Endothelial cell of umbilical vein (primary cell): ENCODE results near the gene TUBB1. TPM values are rescaled to one million over a fixed set of nuclear protein-coding genes. Genes with fewer than 3 reads are reported as not detected.

Experiments used
- BruUV-seq: library from RNA; stranded (reverse); fragments of 400-500 nt; replicated peaks from 2 replicates; lab custom pipeline; 2021; lab: Mats Ljungman, UMichigan
- CTCF ChIA-PET: fragments of 300-600, 350-600 bp; sonication (Branson Sonifier 250); formaldehyde crosslinking; loops from one replicate; lab custom pipeline; 2021; ENCODE audit warnings: antibody characterized with exemption, inconsistent platforms; lab: Charles Lee
- POLR2A ChIA-PET: fragments of 300-600, 350-600 bp; sonication (Branson Sonifier 250); formaldehyde crosslinking; loops from one replicate; lab custom pipeline; 2021; ENCODE audit warnings: antibody characterized with exemption, inconsistent platforms; lab: Charles Lee
- DNase-seq: peaks from one replicate; pipeline ENCODE4 v3.0.0-alpha.2; 2011; ENCODE audit warnings: low read depth, low spot score
- FAIRE-seq: peaks from 2 replicates; lab custom pipeline; 2011; peaks lifted over from hg19 to GRCh38; lab: Jason Lieb, UNC
- H2AFZ ChIP-seq: 2 replicates; pipeline ENCODE4 v1.6.0; 2012; ENCODE audit warnings: low read depth, low read length, control low read depth, inconsistent platforms
- H3K27ac ChIP-seq: 2 replicates; pipeline ENCODE4 v1.5.1; 2011; ENCODE audit warnings: low read depth, mild to moderate bottlenecking, control low read depth, low read length, moderate library complexity; ENCODE audit not compliant: insufficient read depth
- H3K27me3 ChIP-seq, 2 experiments: 2 replicates each; pipeline versions ENCODE4 v1.6.0 to v1.6.1; 2011; ENCODE audit warnings: low read length in 2 of 2, mixed read lengths in 1 of 2; ENCODE audit not compliant: control insufficient read depth in 2 of 2, insufficient read depth in 2 of 2
- H3K36me3 ChIP-seq, 2 experiments: 2 replicates in 1 of 2; 3 replicates in 1 of 2; pipeline ENCODE4 v1.5.1; 2011; ENCODE audit warnings: low read length in 2 of 2, mild to moderate bottlenecking in 1 of 2, moderate library complexity in 1 of 2; ENCODE audit not compliant: control insufficient read depth in 2 of 2, insufficient read depth in 2 of 2; ENCODE audit errors: extremely low read depth in 1 of 2
- H3K4me1 ChIP-seq: 3 replicates; pipeline ENCODE4 v1.5.1; 2011; ENCODE audit warnings: mild to moderate bottlenecking, low read length; ENCODE audit not compliant: control insufficient read depth, insufficient read depth; ENCODE audit errors: extremely low read depth
- H3K4me2 ChIP-seq: 2 replicates; pipeline ENCODE4 v1.6.1; 2011; ENCODE audit warnings: low read length, control low read depth, mixed read lengths; ENCODE audit not compliant: insufficient read depth
- H3K4me3 ChIP-seq, 3 experiments: fragments of 200-600 bp in 1 of 3; sonication (generic), shearing (Covaris generic) in 1 of 3; replicated peaks in 1 of 3; 2 replicates each; pipeline ENCODE4 v1.5.1; 2011 to 2016; ENCODE audit warnings: control low read depth in 3 of 3, low read length in 3 of 3, mild to moderate bottlenecking in 2 of 3, inconsistent platforms in 1 of 3, low read depth in 1 of 3, moderate library complexity in 1 of 3; ENCODE audit not compliant: insufficient read depth in 1 of 3
- H3K79me2 ChIP-seq: 2 replicates; pipeline ENCODE4 v1.6.0; 2012; ENCODE audit warnings: low read length, inconsistent platforms; ENCODE audit not compliant: control insufficient read depth, insufficient read depth
- H3K9ac ChIP-seq: replicated peaks from 2 replicates; pipeline ENCODE3; 2011; ENCODE audit warnings: low read length, control low read depth; ENCODE audit not compliant: insufficient read depth; ENCODE audit errors: extremely low read depth
- H3K9me1 ChIP-seq: replicated peaks from 3 replicates; pipeline ENCODE4 v1.6.0; 2011; ENCODE audit warnings: mild to moderate bottlenecking, low read length; ENCODE audit not compliant: control insufficient read depth, insufficient read depth; ENCODE audit errors: extremely low read depth
- H3K9me3 ChIP-seq: replicated peaks from 2 replicates; pipeline ENCODE4 v1.5.1; 2012; ENCODE audit warnings: low read length, inconsistent platforms; ENCODE audit not compliant: control insufficient read depth, insufficient read depth
- H4K20me1 ChIP-seq: replicated peaks from 2 replicates; pipeline ENCODE3; 2011; ENCODE audit warnings: mild to moderate bottlenecking, low read length; ENCODE audit not compliant: control insufficient read depth, insufficient read depth; ENCODE audit errors: extremely low read depth
- EZH2 ChIP-seq: IDR thresholded peaks from 2 replicates; pipeline ENCODE4 v1.6.1; 2012; ENCODE audit warnings: borderline replicate concordance, low read depth, mild to moderate bottlenecking, moderate library complexity, low read length, inconsistent platforms; ENCODE audit not compliant: severe bottlenecking
- FOS ChIP-seq: IDR thresholded peaks from 2 replicates; pipeline ENCODE4 v1.6.1; 2011; ENCODE audit warnings: mild to moderate bottlenecking, low read length, moderate library complexity, borderline replicate concordance; ENCODE audit not compliant: insufficient read depth
- GATA2 ChIP-seq: IDR thresholded peaks from 2 replicates; pipeline ENCODE4 v1.7.0; 2011; ENCODE audit warnings: low read depth, mild to moderate bottlenecking, moderate library complexity, mixed read lengths, low read length; ENCODE audit not compliant: insufficient read length, insufficient read depth
- JUN ChIP-seq: IDR thresholded peaks from 2 replicates; pipeline ENCODE4 v1.6.1; 2011; ENCODE audit warnings: borderline replicate concordance, low read depth; ENCODE audit not compliant: insufficient read length, insufficient read depth
- MYC ChIP-seq: IDR thresholded peaks from one replicate; pipeline ENCODE4 v1.6.1; 2011; ENCODE audit warnings: mild to moderate bottlenecking, low read depth, low read length
- POLR2A ChIP-seq: IDR thresholded peaks from 2 replicates; pipeline ENCODE4 v1.6.1; 2012; ENCODE audit warnings: low read depth, mild to moderate bottlenecking, control low read depth, low read length
- POLR2AphosphoS5 ChIP-seq: IDR thresholded peaks from 2 replicates; pipeline ENCODE4 v1.6.1; 2012; ENCODE audit warnings: low read depth, mild to moderate bottlenecking, control low read depth, low read length, moderate library complexity; ENCODE audit not compliant: insufficient read depth
- dilution Hi-C: fragments of 300-500 bp; cut with MboI; formaldehyde crosslinking; loops from one replicate; pipeline ENCODE4 v1.15.0; 2019; ENCODE audit warnings: low sequenced_read_pairs; ENCODE audit not compliant: extremely low pct_ligation_motif_present
- intact Hi-C: fragments of 100-400 bp; cut with micrococcal nuclease; formaldehyde crosslinking; loops from one replicate; pipeline ENCODE4 v1.10.0; 2022
- polyA plus RNA-seq, 4 experiments: library from polyadenylated mRNA; depleted of rRNA in 3 of 4; stranded (reverse) in 3 of 4; unstranded in 1 of 4; fragments of >200 nt; gene quantifications; 2 replicates each; pipeline versions ENCODE4 v1.2.1 to v1.2.3, GENCODE V29; 2011 to 2012; ENCODE audit warnings: missing spikeins in 1 of 4
- total RNA-seq: library from RNA; stranded (reverse); gene quantifications from 2 replicates; pipeline ENCODE4 v1.2.3, GENCODE V29; 2021
- TF ChIP-seq, protein P1 (sequence below), 2 donors: IDR thresholded peaks; 1 replicate in 1 of 2; 2 replicates in 1 of 2; pipeline ENCODE4 v1.5.1; 2011; ENCODE audit warnings: low read length in 2 of 2, mild to moderate bottlenecking in 2 of 2, moderate library complexity in 2 of 2, control low read depth in 1 of 2, inconsistent platforms in 1 of 2, low read depth in 1 of 2; ENCODE audit not compliant: insufficient read depth in 1 of 2; ENCODE audit errors: extremely low read depth in 1 of 2
- TF ChIP-seq, protein P2 (sequence below): IDR thresholded peaks from 2 replicates; pipeline ENCODE4 v1.6.1; 2011; ENCODE audit not compliant: insufficient read depth, insufficient read length

Gene TUBB1
- total and polyA plus RNA-seq, 2 donors (not counting 3 experiments of a cell fraction or from before 2014, with no cell fraction given), result 0.04 TPM; not detected in 1

- dilution Hi-C loops, result no loop called here
- peaks cover 0 to 36% of the 10 kb centered on the region in 2 experiments for H3K36me3 ChIP-seq
- intact Hi-C loops, result no loop called here
- H3K9me3 ChIP-seq, result no peaks in the 10 kb centered on the region
- BruUV-seq, result no TSS peak
- H4K20me1 ChIP-seq, result no peaks in the 10 kb centered on the region
- no peak overlapping the region for H3K9ac ChIP-seq
- POLR2A ChIA-PET, result no interaction called here
- no peak overlapping the region for H2AFZ ChIP-seq
- FAIRE-seq, result no peak
- TF ChIP-seq JUN, result no peak
- no peak for TF ChIP-seq GATA2
- no peak for TF ChIP-seq FOS
- TF ChIP-seq, protein P1, sequence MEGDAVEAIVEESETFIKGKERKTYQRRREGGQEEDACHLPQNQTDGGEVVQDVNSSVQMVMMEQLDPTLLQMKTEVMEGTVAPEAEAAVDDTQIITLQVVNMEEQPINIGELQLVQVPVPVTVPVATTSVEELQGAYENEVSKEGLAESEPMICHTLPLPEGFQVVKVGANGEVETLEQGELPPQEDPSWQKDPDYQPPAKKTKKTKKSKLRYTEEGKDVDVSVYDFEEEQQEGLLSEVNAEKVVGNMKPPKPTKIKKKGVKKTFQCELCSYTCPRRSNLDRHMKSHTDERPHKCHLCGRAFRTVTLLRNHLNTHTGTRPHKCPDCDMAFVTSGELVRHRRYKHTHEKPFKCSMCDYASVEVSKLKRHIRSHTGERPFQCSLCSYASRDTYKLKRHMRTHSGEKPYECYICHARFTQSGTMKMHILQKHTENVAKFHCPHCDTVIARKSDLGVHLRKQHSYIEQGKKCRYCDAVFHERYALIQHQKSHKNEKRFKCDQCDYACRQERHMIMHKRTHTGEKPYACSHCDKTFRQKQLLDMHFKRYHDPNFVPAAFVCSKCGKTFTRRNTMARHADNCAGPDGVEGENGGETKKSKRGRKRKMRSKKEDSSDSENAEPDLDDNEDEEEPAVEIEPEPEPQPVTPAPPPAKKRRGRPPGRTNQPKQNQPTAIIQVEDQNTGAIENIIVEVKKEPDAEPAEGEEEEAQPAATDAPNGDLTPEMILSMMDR (IDR thresholded peaks at IDR 0.05; ENCODE audit: extremely low read depth in 1 of 2, insufficient read depth in 1 of 2, low read depth in 1 of 2, low read length in 2 of 2), result no peak
- no peak for TF ChIP-seq MYC
- no peak for TF ChIP-seq POLR2A
- no peak for TF ChIP-seq POLR2AphosphoS5
- TF ChIP-seq, protein P2, sequence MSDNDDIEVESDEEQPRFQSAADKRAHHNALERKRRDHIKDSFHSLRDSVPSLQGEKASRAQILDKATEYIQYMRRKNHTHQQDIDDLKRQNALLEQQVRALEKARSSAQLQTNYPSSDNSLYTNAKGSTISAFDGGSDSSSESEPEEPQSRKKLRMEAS, result no peak
- TF ChIP-seq EZH2, result no peak
- no peak overlapping the region for H3K27ac ChIP-seq
- peaks cover 20% of the 10 kb centered on the region for H3K4me1 ChIP-seq
- H3K4me2 ChIP-seq, result no peak overlapping the region
- CTCF ChIA-PET, result no interaction called here
- no peak overlapping the region for H3K4me3 ChIP-seq
- H3K27me3 ChIP-seq, result no peaks in the 10 kb centered on the region
- peaks cover 42% of the 10 kb centered on the region for H3K79me2 ChIP-seq
- no peak for DNase-seq
- no peaks in the 10 kb centered on the region for H3K9me1 ChIP-seq
Observed at GRCh38 chr20:59002388-59002787, 16.8 kb upstream of the TUBB1 start.
